Fibroblast of lung (primary cell): ENCODE data around the gene GRHL1.

Source experiments
- EZH2 ChIP-seq: IDR thresholded peaks from 2 replicates; pipeline ENCODE4 v1.5.1; 2012; ENCODE audit warnings: low read length, control low read depth, mild to moderate bottlenecking; ENCODE audit errors: missing control alignments
- TF ChIP-seq, protein P1 (sequence below), 2 donors: IDR thresholded peaks in 1 of 2; conservative IDR thresholded peaks in 1 of 2; 1 replicate in 1 of 2; 2 replicates in 1 of 2; pipeline ENCODE4 v1.5.1; 2011 to 2012; ENCODE audit warnings: low read length in 2 of 2, control low read depth in 1 of 2, inconsistent platforms in 1 of 2, low read depth in 1 of 2, mild to moderate bottlenecking in 1 of 2

DNA sequence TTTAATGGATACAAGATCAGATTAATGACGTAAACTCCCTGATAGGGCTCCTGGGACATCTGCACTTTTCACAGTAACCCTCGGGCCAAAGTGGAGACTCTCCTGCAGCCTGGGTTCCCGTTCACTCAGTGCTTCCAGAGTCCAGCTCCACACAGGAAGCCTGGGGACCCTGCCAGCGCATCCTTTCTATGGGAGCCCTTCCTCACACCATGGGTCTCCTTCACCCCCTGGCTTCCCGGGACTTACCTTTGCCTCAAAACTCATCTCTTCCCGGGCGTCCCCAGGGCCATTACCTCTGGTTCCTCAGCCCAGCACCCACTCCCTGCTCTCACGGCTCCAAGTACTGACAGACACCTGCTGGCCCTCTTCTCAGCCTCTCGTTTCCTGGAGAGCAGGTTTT lies 51.2 kb downstream of the GRHL1 start:
- no peak for TF ChIP-seq EZH2
- TF ChIP-seq, protein P1, sequence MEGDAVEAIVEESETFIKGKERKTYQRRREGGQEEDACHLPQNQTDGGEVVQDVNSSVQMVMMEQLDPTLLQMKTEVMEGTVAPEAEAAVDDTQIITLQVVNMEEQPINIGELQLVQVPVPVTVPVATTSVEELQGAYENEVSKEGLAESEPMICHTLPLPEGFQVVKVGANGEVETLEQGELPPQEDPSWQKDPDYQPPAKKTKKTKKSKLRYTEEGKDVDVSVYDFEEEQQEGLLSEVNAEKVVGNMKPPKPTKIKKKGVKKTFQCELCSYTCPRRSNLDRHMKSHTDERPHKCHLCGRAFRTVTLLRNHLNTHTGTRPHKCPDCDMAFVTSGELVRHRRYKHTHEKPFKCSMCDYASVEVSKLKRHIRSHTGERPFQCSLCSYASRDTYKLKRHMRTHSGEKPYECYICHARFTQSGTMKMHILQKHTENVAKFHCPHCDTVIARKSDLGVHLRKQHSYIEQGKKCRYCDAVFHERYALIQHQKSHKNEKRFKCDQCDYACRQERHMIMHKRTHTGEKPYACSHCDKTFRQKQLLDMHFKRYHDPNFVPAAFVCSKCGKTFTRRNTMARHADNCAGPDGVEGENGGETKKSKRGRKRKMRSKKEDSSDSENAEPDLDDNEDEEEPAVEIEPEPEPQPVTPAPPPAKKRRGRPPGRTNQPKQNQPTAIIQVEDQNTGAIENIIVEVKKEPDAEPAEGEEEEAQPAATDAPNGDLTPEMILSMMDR (conservative IDR thresholded peaks at IDR 0.05 in 1 of 2, IDR thresholded peaks at IDR 0.05 in 1 of 2; ENCODE audit: low read depth in 1 of 2, low read length in 2 of 2): no peak
